Activated naive CD4-positive, alpha-beta T cell (primary cell): ENCODE measurements around the gene CHGA.

ENCODE experiments used
- DNase-seq, 4 experiments: peaks; one replicate each; lab custom pipeline; 2025; lab: John Stamatoyannopoulos, UW

The CHGA gene

DNA sequence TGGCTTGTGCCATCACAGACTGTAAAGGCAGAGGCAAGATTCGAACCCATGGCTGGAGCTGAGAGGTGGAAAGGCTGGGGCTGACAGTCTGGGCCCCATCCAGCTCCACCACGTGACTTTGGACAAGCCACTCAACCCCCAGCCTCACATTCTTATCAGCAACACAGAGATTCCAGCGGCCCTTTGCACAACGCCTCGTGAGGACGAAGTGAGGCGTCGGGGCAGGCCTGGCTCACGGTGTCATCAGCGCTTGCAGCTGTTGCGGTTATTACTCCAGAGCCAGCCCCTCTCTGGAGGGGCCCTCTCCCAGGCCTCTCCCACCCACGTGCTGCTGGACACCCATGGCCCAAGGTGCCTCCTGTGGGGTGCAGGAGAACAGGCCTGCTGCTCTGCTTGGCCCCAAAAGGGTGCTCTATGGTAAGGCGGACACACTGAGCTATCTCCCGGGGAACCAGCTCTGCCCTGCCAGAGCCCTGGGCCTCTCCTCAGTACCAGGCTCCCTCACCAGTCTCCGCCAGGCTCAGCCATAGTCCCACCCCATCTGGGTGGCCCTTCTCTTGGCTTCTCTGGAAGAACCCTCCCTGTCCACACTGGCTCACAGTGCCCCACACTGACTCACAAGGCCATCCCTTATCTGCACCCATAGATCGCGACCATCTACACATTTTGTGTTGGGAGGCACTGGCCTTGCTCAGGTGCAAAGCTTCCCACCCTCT is 21.1 kb downstream of the CHGA start:
- DNase-seq, result no peak

GRCh38 chr14:92944976-92945375 is 22.0 kb downstream of the CHGA start:
- no peak for DNase-seq

DNA sequence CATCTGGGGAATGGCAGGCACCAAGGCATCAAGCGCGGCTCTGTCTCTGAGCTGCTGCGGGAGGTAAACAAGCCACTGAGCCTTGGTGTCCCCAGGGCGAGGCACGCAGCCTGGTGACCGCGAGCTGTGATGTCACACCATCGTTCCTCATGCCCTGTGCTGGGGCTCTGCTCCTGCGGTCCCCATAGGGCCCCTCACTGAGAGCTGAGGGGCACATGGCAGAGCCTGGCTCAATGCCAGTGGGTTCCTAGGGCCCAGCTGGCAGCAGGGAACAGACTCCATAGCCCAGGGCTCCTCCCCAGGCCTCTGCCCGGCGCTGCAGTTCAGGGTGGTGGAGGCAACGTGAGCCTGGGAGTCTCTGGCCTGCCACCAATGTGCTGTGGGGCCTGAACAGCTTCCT is 22.6 kb downstream of the CHGA start:
- no peak for DNase-seq

DNA sequence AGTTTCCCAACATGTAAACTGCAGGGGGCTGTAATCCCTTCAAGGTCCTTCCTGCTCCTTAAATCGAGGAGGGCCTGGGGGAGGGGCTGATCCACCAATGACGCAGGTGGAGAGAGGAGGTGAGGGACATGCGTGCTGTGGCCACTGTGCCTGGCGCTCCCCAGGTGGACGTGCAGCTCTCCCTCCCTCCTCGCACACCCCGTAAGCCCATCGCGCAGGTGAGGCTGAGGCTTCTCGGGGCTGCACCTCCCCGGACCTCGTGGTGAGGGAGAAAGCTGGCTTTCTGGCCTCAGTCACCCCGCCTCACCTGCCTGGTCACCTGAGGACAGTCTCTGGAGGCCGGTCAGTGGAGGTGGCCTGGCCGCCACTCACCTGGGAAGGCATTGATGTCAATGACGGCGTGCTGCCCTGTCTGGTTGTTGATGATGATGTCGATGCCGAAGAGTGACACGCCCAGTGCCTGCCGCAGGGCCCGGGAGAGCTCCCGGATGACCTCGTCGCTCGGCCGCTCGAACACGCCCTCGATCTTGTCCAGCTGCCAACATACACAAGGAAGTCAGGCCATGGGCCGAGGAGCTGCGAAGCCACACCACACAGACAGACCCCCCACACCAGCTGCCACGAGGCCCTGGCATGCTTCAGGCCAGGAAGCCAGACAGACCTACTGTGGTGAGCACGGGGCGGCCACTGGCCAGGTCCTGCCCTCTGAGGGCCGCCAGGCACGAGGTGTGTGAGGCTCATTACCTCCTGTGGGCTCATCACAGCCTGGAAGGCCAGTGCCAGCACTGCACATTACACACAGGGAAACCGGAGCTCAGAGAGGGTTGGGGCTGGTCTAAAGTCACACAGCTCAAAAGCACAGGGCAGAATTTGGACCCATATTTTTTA is 23.3 kb downstream of the CHGA start:
- no peak for DNase-seq

GRCh38 chr14:92946847-92947545 is 24.0 kb downstream of the CHGA start:
- DNase-seq, result no peak

DNA sequence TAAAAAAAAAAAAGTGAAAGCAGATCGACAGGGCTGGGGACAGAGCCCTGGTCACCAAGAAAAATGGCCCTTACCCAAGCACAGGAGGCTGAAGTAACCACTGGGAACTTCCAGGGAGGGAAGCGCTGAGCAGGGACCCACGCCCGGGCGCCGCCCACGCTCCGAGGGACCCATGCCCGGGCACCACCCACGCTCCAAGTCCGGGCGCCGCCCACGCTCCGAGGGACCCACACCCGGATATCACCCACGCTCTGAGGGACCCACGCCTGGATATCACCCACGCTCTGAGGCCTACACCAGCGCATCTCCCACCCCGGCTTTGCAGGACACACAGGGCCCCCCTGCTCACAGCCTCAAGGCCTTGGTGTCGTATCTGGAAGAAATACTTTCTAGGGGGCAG is 25.7 kb downstream of the CHGA start:
- DNase-seq, result no peak

GRCh38 chr14:92949496-92950192 is 26.7 kb downstream of the CHGA start:
- DNase-seq, result no peak

DNA sequence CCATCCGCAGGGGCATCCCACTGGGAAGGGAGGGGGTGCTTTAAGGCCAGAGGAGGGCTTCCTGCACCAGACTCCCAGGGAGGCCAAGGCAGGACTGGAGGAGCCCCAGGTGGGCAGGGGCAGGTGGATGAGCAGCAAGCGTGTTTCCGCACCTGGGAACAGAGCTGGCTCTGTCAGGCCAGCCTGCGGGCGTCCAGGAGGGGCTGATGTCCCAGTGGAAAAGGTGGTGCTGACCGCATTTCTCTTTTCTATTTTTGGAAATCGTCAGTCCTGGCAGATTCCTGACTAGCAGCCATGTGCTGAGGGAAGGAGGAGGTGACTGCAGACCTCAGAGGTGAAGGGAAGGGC is 27.2 kb downstream of the CHGA start:
- DNase-seq, result no peak

- DNase-seq, result no peak
Observed at GRCh38 chr14:92950773-92951172, 27.8 kb downstream of the CHGA start.

GRCh38 chr14:92951261-92951660 is 28.3 kb downstream of the CHGA start:
- no peak for DNase-seq

DNA sequence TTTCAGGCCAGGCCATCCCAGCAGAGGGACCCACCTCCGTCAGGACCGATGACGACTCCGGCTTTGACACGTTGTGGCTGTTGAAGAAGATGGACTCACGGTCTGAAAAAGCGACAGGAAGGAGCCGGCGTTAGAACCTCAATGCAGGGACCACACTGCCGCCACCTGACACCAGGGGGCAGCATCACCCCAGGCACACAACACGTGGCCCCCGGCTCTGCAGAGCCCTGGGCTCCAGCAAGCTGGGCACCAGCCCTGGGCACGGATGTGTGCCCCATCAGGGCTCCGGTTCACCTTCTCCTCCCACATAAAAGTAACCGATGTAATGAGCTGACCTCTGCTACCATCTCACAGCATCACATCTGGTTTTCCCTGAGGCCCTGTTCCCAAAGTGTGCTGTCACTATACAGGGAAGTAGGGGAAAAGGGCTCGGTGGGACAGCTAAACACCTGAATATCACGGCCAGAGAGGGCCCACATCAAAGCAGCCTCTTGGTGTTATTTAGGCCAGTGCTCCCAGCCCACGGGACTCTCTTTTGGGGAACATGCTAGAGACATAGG is 29.0 kb downstream of the CHGA start:
- peak; percentile 67 to 79 (median 72) for DNase-seq

GRCh38 chr14:92952481-92953298 is 29.7 kb downstream of the CHGA start:
- no peak for DNase-seq

GRCh38 chr14:92953526-92953925 is 30.6 kb downstream of the CHGA start:
- DNase-seq, result no peak

DNA sequence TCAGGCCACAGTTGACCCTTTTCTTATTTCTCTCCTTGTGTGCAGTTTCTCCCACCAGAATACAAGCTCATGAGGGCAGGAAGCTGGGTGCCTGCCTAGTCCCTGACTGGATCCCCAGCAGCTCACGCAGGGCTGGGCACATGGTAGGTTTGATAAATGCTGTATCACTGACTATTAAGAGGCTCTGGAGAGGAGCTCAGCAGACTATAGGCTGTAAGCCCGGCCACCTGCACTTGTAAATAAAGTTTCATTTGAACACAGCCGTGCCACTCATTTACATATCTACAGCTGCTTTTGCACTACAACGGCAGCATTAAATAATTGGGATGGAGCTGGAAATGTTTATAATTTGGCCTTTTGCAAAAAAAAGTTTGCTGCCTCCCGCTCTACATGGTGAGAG is 32.0 kb downstream of the CHGA start:
- DNase-seq, result no peak

DNA sequence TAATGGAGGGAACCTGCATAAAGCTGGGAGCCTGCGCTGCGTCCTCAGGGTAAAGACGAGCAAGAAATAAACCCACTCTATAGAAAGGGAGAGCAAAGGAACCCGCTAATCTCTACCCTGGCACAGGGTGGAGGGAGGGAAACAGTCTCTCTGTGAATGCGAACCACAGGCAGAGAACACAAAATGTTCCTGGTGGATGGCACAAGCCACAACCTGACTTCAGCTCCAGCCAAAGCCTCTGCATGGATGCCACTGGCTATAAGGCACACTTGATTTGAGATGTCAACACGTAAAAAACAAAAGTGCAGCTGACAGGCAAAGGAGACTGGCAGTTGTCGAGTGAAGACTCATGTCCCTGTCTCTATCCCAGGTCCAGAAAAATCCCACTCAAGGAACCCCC is 32.4 kb downstream of the CHGA start:
- DNase-seq, result no peak

DNA sequence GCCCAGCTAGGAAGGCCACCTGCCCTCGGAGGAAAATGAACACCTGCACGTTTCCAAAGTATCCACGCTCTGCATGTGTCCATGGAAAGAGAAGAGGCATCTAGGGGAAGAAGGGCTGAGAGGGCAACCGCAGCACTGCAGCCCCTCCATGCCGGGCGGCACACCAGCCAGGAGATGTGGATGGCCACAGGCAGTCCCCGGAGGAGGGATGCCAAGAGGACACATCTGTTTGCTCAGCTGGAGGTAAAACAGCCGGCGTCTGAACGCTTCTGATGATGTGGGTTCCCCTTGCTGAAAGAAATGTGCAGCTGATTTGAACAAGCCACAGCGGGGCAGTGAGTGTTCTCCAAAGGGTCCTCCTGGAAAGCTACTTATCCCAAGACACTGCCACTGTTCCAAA is 34.0 kb downstream of the CHGA start:
- no peak for DNase-seq

DNA sequence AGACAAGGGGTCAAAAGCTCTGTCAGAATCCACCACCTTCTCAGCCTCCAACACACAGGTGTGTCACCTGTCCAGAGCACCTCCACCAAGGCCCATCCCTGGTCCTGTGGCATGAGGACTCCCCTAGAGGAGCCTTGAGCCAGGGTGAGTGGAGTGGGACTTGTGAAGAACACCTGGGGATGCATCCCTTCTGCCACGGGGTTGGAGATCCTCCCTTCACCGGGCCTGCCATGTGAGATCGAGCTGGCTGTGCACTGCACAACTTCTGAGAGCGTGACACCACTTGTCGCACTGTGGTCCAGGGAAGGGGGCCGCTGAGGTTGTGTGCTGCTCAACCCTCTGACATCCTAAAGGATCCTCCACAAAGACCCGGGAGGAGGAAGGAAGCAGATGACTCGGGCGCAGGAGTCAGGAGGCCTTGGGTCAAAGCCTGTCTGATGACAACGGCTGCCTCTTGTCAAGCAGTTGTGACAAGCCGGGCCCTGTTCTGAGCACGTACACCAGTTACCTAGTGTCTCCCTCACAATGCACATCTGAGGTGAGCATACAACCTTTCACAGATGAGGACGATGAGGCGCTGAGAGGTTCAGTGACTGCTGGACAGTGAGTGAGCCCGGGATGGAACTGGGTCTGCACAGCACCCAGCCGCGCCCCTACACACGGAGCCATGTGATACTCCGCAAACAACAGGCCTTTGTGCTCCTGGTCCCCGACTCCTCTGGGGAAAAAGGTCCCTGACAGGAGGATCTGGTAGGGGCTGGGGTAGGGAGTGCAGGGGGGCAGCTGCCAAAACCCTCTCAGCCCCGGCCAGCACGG is 35.6 kb downstream of the CHGA start:
- DNase-seq, result no peak

DNA sequence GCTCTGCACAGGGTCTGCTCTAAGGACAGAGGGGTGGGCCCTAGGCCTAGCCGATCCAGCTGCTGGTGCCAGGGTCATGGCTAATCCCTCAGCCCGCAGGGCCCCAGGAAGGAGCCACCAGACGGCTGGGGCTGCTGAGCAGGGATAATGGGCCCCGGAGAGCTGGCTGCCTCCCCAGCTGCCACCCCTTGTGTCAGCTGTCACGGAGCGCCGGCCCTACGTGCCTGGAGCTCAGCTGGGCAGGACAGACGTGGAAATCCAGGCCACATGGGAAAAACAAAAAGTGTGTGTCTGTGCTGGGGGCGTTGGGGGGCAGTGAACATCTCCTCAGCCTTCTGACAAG is 36.2 kb downstream of the CHGA start:
- DNase-seq, result no peak

DNA sequence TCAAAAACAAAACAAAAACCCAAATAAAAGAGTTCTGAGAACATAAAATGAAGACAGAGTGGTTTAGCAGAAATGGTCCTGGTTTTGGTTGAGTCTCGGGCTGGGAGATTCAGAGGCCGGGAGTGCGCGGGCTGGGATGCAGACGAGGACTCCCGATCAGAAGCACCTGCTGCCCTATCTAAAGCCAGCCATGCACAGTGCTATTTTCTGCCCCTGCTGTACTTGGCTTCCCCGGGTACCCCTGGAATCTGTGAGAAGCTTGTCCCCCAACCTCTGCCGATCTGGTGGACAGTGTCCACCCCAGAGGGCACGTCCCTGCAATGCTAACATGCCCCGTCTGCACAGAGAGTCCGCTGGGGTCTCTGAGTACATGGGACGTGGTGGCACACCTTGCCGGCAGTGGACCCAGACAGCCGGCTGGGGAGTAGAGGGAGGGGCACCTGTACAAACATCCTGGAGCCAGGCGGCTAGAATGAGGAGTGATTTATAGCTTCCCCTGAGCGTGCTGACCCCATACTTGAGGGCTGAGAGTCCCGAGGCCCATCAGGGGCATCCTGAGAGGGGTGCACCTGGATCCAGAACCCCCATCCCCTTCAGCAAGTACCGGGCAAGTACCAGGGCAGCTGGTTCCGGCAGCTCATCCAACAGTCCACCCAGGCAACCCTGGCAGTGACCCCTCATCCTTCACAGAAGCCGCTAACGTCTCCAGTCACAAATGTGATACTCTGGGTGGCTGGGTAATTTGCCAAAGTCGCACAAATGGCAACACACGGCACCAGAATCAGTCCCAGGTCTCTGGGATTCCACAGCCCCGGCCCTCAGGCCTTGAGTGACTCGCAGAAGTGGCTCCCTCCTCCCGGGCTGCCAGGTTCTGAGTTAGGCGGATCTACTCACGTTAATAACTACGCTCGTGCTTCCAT is 37.1 kb downstream of the CHGA start:
- no peak for DNase-seq
